ENCODE results near the gene OR2T29. TPM values are rescaled to one million over a fixed set of nuclear protein-coding genes. Genes with fewer than 3 reads are reported as not detected.

Gene OR2T29
- total and polyA plus RNA-seq, 10 of the 15 experiments (the other 5 are each of a cell fraction or from before 2014, with no cell fraction given): 0.22 to 10.2 (median 1.4) TPM

DNA sequence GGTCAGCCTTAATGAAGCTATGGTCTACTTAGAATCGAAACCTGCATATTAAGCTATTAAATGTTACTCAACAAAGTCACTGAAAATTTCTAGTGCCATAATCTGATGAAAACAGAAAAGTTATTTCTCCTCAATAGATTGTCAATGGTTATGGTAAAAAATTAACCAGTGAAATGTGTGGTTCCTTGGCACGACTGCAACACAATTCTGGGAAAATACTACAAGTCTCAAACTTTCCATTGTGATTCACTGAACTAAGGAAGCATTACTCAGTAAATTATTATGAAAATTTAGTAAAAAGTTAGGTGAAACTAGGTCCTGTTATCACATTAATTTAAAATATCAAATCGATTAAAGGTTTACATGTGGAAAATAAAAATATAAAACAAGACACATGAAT is 47.7 kb upstream of the OR2T29 start (continued):
- TF ChIP-seq, protein P1, sequence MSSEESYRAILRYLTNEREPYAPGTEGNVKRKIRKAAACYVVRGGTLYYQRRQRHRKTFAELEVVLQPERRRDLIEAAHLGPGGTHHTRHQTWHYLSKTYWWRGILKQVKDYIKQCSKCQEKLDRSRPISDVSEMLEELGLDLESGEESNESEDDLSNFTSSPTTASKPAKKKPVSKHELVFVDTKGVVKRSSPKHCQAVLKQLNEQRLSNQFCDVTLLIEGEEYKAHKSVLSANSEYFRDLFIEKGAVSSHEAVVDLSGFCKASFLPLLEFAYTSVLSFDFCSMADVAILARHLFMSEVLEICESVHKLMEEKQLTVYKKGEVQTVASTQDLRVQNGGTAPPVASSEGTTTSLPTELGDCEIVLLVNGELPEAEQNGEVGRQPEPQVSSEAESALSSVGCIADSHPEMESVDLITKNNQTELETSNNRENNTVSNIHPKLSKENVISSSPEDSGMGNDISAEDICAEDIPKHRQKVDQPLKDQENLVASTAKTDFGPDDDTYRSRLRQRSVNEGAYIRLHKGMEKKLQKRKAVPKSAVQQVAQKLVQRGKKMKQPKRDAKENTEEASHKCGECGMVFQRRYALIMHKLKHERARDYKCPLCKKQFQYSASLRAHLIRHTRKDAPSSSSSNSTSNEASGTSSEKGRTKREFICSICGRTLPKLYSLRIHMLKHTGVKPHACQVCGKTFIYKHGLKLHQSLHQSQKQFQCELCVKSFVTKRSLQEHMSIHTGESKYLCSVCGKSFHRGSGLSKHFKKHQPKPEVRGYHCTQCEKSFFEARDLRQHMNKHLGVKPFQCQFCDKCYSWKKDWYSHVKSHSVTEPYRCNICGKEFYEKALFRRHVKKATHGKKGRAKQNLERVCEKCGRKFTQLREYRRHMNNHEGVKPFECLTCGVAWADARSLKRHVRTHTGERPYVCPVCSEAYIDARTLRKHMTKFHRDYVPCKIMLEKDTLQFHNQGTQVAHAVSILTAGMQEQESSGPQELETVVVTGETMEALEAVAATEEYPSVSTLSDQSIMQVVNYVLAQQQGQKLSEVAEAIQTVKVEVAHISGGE (CRISPR knock-in tag; IDR thresholded peaks at IDR 0.05): no peak
- TF ChIP-seq PAX5 (IDR thresholded peaks at IDR 0.05; ENCODE audit: borderline replicate concordance, low read depth, low read length) (no peak), CEBPB (IDR thresholded peaks at IDR 0.05; ENCODE audit: borderline replicate concordance in 1 of 2, low read depth in 2 of 2, low read length in 2 of 2) (no peak), ZNF274 (IDR thresholded peaks at IDR 0.05; ENCODE audit: insufficient read depth, insufficient read length) (no peak)
- TF ChIP-seq, protein P2, sequence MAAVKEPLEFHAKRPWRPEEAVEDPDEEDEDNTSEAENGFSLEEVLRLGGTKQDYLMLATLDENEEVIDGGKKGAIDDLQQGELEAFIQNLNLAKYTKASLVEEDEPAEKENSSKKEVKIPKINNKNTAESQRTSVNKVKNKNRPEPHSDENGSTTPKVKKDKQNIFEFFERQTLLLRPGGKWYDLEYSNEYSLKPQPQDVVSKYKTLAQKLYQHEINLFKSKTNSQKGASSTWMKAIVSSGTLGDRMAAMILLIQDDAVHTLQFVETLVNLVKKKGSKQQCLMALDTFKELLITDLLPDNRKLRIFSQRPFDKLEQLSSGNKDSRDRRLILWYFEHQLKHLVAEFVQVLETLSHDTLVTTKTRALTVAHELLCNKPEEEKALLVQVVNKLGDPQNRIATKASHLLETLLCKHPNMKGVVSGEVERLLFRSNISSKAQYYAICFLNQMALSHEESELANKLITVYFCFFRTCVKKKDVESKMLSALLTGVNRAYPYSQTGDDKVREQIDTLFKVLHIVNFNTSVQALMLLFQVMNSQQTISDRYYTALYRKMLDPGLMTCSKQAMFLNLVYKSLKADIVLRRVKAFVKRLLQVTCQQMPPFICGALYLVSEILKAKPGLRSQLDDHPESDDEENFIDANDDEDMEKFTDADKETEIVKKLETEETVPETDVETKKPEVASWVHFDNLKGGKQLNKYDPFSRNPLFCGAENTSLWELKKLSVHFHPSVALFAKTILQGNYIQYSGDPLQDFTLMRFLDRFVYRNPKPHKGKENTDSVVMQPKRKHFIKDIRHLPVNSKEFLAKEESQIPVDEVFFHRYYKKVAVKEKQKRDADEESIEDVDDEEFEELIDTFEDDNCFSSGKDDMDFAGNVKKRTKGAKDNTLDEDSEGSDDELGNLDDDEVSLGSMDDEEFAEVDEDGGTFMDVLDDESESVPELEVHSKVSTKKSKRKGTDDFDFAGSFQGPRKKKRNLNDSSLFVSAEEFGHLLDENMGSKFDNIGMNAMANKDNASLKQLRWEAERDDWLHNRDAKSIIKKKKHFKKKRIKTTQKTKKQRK (IDR thresholded peaks at IDR 0.05; ENCODE audit: low read depth, low read length): no peak

DNA sequence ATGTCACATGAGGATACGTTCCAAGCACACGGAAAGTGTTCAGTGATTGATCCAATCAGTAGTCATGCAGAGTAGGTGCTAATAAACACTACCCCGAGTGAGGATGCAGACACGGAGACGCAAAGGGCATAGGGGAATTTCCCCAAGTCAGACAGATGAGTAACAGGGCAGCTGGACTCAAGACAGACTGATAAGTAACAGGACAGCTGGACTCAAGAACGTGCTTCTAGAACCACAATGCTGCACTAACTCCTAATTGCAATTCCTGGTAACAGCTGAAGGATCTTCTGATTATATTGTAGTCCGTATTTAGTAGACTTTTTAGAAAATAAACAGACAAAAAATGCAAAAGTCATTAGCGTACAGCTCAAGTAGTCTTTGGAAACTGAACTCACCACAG is 36.8 kb upstream of the OR2T29 start:
- Histone ChIP-seq H4K20me1 (ENCODE audit: control insufficient read depth, insufficient read depth) (no peaks in the 10 kb centered on the region), H3K4me1 (ENCODE audit: control insufficient read depth, insufficient read depth, low read length) (no peaks in the 10 kb centered on the region), H3K4me2 (ENCODE audit: control insufficient read depth, insufficient read depth) (no peak overlapping the region), H3K36me3 (ENCODE audit: control insufficient read depth in 2 of 2, insufficient read depth in 2 of 2, low read length in 1 of 2) (no peaks in the 10 kb centered on the region), H3K9ac (ENCODE audit: control insufficient read depth, insufficient read depth, low read length) (no peak overlapping the region), H3K27me3 (replicated peaks in 1 of 2; ENCODE audit: control insufficient read depth in 2 of 2, insufficient read depth in 2 of 2, low read length in 1 of 2) (no peaks in the 10 kb centered on the region), H3K79me2 (ENCODE audit: control insufficient read depth, insufficient read depth, low read length) (no peaks in the 10 kb centered on the region), H2AFZ (ENCODE audit: control insufficient read depth, low read depth, low read length) (no peak overlapping the region), H3K27ac (ENCODE audit: control insufficient read depth, insufficient read depth) (no peak overlapping the region), H3K9me3 (replicated peaks; ENCODE audit: control insufficient read depth, insufficient read depth, low read length) (no peaks in the 10 kb centered on the region), H3K4me3 (no peak overlapping the region)
- ChIA-PET RAD21 (ENCODE audit: unreplicated experiment) (no interaction called here), CTCF (no interaction called here), POLR2A (no interaction called here), SMC1A (ENCODE audit: uncharacterized antibody, unreplicated experiment) (no interaction called here)
- FAIRE-seq (no peak), ATAC-seq (no peak), DNase-seq (ENCODE audit: low read depth, low spot score) (no peak)
- no CpG with 5 or more reads among the region's 8 CpGs for WGBS (ENCODE audit: insufficient coverage, insufficient replicate concordance, low lambda C conversion rate, missing lambda C conversion rate)
- in situ Hi-C loops (cut with MboI) (no loop called here), intact Hi-C loops (cut with micrococcal nuclease; ENCODE audit: unreplicated experiment) (no loop called here)
- BruUV-seq (replicated peaks): no TSS peak
- TF ChIP-seq RAD51 (IDR thresholded peaks at IDR 0.05): no peak
- TF ChIP-seq, protein P3, sequence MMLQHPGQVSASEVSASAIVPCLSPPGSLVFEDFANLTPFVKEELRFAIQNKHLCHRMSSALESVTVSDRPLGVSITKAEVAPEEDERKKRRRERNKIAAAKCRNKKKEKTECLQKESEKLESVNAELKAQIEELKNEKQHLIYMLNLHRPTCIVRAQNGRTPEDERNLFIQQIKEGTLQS (IDR thresholded peaks at IDR 0.05; ENCODE audit: borderline replicate concordance, extremely low read depth, low read depth, low read length): no peak
- no peak for TF ChIP-seq SIN3A (IDR thresholded peaks at IDR 0.05; ENCODE audit: low read depth, low read length)
- TF ChIP-seq ZZZ3 (IDR thresholded peaks at IDR 0.05; ENCODE audit: control insufficient read depth, insufficient read length, low read depth): no peak
- TF ChIP-seq EGR1 (IDR thresholded peaks at IDR 0.05; ENCODE audit: borderline replicate concordance in 1 of 2, low read depth in 2 of 2, low read length in 2 of 2): no peak
- TF ChIP-seq, protein P4, sequence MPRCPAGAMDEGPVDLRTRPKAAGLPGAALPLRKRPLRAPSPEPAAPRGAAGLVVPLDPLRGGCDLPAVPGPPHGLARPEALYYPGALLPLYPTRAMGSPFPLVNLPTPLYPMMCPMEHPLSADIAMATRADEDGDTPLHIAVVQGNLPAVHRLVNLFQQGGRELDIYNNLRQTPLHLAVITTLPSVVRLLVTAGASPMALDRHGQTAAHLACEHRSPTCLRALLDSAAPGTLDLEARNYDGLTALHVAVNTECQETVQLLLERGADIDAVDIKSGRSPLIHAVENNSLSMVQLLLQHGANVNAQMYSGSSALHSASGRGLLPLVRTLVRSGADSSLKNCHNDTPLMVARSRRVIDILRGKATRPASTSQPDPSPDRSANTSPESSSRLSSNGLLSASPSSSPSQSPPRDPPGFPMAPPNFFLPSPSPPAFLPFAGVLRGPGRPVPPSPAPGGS (IDR thresholded peaks at IDR 0.05; ENCODE audit: borderline replicate concordance, insufficient read depth, low read depth, low read length, poor library complexity, severe bottlenecking): no peak
